Urothelium cell line (cell line): ENCODE measurements around the gene FAM114A1.
A peak's percentile ranks its signal among the peaks of the same experiment; 100 is the strongest.
"Not testable (repeated sequence)": the region's sequence is repeated elsewhere in the genome, so short reads cannot be mapped to it uniquely, and the experiment has no call there.

Experiments
- DNase-seq: peaks from one replicate; pipeline ENCODE4 v3.0.0; 2011; ENCODE audit warnings: low spot score, mixed read lengths
- FAIRE-seq: peaks from 2 replicates; lab custom pipeline; 2011; peaks lifted over from hg19 to GRCh38; lab: Jason Lieb, UNC

The FAM114A1 gene

DNA sequence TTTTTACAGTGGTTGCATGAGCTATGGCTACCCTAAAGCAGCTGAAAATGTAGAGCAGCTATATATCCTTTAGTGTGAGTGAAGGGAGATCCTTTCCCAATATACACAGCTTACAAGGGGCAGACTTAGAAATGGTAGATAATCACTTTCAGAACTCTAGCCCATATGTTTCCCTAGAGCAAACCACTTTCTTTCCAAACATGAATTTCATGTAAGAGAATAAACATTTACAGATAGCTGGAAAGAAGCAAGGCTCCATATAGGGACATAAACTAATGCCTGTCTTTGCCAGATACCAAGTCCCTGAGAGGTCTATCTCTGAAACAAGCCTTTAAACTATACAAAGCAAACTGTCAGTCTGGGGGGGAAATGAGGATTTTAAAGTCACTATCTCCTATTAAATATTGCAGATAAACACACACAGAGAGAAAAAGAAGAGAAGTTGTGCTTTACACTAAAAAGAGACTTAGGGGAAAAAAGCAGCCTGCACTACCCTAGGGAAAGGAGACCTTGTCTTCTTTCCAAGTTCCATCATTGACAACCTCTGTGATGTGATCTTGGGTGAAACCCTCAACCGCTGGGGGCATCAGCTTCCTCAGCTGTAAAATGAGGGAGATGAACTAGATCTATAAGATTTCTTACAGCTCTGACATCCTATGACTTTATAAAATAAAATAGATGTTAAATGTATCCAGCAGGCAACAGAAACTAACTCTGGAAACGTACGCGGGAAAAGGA is 91.0 kb downstream of the FAM114A1 start:
- DNase-seq, result no peak
- no peak for FAIRE-seq

DNA sequence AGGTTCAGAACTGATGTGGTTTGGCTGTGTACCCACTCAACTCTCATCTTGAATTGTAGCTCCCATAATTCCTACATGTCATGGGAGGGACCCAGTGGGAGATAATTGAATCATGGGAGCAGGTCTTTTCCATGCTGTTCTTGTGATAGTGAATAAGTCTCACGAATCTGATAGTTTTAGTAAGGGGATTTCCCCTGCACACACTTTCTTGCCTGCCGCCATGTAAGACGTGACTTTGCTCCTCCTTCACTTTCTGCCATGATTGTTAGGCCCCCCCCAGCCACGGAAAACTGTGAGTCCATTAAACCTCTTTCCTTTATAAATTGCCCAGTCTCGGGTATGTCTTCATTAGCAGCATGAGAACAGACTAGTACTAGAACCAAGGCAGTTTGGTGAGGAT is 91.6 kb downstream of the FAM114A1 start:
- peak; percentile 48 for FAIRE-seq
- not testable (repeated sequence) for DNase-seq

DNA sequence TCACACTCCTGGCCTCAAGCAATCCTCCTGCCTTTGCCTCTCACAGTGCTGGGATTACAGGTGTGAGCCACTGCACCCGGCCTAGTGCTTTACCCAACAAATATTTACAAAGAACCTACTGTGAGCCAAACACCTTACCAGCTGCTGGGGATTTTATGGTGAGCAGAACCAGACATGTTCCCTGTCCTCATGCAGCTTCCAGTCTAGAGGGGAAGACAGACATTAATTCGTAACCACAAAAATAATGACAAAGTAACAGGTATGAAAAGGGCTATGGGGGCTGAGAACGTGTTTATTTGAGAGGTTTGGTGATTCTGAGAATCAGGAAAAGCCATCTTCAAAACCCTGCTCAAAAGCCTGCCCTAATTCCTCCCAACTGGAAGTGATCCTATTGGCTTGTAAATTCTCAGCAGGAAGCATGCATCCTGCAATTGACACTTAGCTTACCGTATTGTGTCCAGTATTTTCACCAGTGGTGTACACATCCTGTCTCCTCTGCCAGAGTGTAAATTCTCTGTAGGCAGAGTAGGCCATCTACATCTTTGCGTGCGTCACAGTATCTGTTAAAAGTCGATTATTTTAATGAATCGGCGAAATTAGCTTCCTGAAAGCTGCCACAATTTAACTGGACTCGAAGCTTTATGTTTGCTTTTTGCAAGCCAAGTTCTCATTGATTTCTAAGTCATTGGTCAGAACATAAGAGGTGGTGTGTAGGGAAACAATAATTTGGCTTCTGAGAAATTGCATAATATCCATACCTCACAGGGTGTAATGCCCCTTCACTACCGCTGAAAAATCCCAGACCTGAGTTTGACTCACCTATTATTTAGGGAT is 97.6 kb downstream of the FAM114A1 start:
- FAIRE-seq (no peak), DNase-seq (no peak)

DNA sequence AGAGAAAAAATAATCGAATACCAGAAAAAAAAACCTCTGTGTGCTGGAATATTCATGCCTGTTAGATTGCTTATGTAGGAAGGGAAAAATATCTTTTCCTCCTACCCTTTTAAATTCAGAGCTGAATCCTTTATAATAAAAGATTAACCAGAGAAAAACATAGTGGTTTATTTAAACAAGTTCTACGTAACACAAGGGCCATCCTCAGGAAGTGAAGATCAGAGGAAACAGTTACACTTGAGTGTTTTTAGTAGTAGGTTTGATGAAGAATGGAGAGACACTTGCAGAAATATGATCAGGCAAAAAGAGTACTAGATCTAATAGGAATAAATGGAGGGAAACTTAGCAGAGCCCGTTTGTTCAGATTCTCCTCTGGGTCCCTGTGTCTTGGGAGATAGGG is 98.3 kb downstream of the FAM114A1 start:
- FAIRE-seq, result no peak
- DNase-seq, result no peak

DNA sequence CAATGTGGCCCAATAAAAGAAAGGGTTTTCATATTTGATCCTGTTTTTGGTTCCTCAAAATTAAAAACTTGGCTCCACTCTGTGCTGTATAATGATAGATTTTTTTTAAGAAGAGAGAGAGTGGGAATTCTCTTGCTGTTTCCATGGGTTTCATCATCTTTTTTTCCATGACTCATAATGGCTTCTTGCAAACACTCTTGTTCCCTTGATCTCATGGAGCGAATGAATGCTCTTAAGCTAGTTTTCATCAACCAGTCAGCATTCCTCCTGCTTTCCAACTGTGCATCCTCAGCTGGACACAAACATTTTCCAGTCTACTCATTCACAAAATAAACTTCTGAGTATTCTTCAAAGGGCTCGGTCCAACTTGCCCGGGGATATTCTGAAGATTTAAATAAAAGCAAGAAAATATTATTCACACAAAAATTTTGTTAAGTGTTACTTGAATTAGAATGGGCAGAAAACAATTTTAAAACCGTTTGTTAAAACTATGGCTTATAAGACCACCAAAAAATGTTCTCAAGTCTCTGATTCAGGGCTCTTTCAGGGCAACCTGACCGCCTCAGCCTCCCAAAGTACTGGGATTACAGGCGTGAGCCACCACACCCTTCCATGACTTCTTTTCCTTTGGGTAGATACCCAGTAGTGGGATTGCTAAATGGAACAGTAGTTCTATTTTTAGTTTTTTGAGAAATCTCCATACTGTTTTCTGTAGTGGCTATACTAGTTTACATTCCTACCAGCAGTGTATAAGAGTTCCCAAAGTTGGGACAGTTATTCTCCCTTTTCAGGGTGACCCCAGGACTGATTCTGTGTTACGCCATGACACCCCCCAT is 99.9 kb downstream of the FAM114A1 start:
- DNase-seq (peak; percentile 43), FAIRE-seq (peak; percentile 27)

DNA sequence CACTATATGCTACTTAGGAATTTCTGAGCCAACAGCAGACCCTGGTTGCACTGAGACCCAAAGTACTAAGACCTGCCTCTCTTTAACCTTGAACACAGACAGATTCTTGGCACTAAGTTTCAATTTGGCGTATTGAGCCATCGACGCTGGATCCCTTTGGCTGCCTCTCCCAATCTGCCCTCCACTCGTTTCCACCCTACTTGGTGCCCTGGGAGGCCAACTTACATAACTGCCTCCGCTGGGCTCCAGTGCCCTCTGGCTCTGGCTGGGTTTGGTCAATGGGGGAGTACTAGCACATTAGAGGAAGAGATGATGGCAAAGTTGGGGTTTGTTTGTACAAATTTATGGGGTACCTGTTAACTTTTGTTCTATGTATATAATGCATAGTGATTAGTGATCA is 101.1 kb downstream of the FAM114A1 start:
- DNase-seq (no peak), FAIRE-seq (no peak)

DNA sequence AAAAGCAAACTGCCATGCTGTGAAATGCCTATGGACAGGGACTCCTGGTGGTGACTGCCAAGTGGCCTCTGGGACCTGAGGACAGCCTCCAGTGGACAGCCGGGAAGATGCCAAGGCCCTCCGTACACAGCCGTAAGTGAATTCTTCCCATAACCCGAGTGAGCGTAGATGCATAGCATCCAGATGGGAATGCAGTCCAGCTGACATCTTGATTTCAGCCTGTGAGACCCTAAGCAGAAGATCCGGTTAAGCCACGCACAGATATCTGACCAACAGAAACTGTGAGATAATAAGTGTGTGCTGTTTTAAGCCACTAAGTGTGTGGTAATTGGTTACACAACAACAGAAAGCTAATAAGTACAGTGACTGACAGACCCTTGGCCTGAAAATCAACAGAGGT is 108.7 kb downstream of the FAM114A1 start:
- no peak for DNase-seq
- FAIRE-seq, result no peak

DNA sequence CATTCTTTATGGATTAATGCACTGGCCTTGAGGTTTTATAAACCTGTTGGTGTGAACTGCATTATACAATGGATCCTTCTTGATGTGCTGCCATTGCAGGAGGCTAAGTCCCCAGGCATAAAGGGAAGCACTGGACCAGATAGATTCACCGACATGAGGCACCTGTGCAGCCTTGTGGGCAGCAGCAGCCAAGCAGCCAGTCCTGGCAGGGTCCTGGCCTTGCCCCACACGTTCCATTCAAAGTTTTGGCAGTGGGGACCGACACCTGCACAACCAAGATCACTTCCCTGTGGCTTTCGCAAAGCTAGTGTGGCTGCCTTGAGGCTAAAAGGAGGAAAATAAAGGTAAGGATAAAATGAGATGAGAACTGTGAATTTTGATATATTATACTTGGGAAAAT is 111.5 kb downstream of the FAM114A1 start:
- FAIRE-seq (no peak), DNase-seq (no peak)

DNA sequence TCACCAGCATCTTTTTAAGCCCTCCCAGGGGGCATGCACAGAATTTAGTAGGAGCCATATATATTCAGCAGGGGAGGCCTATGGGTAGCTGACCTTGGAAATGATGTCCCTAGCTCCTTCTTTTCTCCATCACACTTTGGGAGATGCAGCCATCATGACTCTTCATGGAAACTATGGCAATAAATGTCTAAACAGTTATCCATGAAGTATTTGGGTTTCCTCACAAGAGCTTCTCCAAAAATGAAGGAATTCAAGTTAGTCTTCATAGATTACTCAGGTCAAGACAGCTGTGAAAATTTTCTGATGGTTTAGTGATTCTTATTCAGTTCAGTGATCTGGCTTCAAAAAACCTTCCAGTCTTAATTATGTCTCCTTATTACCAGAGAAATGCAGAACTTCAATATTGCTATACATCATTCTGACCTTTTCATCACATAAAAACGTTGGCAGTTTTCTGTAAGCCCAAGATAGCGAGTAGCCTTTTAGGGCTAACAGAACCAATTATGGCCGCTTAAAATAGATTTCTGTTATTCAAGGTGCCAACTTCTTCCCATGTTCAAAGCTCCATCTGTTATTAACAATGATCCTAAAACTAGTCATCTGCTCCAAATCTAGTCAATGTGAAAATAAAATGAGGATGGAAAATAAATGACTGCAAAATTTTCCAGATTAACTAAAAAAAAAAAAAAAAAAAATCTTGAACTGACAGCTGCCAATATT is 112.1 kb downstream of the FAM114A1 start:
- DNase-seq (no peak), FAIRE-seq (no peak)

DNA sequence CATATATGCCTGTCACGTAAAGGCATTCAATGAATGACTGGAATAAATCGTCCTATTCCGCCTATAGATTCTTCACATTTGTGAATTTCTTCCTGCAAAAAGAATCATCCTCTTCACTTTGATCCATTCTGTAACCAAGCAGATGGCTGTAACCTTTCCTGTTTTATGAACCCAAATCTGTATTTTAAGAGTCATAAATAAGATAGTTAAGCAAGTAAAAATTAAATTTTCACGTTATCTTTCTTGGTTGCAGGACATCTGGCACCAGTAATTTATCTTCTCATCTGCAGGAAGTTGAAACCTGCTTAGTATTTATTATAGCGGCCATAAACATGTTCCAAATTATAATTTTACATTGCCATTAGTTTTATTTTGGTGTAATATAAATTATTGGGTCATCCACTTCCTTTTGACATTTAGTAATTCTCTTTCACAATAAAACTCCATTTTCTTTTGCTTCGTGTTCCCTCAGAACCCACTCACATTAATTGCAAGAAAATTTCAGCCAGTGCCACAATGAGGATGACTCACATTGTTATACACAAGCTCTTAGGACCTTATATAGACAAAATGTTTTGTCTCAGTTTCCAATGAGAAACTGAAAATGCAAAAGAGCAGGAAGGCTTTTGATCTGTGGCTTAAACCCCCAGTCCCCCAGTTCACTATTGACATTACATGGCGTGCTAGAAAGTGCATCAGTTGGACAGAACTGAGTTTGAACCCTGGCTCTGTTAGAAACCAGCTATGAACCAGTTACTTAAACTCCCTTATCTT is 113.5 kb downstream of the FAM114A1 start:
- FAIRE-seq, result no peak
- DNase-seq, result no peak

DNA sequence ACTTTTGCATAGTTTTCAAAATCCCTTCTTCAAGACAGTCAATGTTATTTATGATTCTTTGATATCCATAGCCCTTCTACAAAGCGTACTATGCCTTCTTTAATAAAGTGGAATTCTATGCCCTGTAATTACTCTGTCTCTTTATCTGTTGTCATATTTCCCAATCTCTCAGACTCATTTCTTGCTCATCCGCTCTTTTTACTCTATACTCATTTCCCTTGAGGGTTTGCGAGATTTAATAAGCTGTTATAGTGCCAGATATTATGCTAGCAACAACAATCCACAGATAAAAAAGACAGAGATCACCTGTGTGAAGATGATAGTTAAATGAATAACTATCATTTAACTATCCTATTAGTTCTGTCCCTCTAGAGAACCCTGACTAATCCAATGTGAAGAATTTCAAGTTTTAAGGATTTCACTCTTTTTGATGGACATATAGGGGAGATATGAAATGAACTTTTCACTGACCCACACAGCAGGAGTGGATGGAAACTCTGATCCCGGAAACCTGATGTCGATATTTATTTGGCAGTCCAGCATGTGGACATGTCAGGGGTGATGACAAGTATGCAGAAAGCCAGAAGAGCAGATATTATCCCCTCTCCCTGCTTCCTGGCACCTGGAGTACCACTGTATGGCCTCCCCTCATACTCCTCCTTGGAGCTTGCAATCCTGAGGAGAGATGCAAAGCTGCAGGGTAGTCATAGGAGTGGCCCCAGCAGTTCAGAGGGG is 114.9 kb downstream of the FAM114A1 start:
- DNase-seq (no peak), FAIRE-seq (no peak)

DNA sequence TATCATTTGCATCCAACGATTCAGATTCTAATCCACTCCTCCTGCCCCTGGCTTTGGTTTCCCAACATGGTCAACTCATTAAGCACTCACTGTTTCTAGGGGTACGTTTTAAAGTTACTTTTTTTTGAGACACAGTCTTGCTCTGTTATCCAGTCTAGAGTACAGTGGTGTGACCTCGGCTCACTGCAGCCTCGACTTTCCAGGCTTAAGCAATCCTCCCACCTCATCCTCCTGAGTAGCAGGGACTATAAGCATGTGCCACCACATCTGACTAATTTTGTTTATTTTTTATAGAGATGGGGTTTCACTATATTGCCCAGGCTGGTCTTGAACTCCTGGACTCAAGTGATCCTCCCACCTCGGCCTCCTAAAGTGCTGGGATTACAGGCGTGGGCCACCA is 115.7 kb downstream of the FAM114A1 start:
- FAIRE-seq, result no peak

DNA sequence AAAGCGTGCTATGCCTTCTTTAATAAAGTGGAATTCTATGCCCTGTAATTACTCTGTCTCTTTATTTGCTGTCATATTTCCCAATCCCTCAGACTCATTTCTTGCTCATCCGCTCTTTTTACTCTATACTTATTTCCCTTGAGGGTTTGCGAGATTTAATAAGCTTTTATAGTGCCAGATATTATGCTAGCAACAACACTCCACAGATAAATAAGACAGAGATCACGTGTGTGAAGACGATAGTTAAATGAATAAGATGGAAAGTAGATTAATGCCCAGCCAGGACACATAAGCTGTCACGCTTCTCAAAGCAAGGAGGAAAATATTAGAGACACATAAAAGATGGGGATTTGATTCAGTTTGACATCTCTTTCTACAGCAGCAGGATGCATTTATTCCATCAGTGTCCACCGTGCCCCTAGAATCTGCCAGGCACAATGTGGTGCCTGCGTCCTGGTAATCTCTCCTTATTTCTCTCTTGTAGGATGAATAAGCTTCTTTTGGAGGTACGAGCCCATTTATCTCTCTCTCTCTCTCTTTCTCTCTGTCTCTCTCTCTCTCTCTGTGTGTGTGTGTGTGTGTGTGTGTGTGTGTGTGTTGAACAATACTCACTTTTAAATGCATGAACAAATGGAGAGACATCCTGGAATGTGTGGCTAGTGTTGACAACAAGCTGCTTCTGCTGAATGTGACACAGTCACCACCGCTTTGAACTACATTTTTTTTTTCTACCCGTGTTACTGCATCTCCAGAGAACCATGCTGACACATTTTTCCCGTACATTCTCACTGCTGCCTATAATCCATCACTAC is 116.4 kb downstream of the FAM114A1 start:
- FAIRE-seq (no peak), DNase-seq (no peak)

More for the DNA sequence above, 115.7 kb downstream of the FAM114A1 start:
- DNase-seq, result no peak

DNA sequence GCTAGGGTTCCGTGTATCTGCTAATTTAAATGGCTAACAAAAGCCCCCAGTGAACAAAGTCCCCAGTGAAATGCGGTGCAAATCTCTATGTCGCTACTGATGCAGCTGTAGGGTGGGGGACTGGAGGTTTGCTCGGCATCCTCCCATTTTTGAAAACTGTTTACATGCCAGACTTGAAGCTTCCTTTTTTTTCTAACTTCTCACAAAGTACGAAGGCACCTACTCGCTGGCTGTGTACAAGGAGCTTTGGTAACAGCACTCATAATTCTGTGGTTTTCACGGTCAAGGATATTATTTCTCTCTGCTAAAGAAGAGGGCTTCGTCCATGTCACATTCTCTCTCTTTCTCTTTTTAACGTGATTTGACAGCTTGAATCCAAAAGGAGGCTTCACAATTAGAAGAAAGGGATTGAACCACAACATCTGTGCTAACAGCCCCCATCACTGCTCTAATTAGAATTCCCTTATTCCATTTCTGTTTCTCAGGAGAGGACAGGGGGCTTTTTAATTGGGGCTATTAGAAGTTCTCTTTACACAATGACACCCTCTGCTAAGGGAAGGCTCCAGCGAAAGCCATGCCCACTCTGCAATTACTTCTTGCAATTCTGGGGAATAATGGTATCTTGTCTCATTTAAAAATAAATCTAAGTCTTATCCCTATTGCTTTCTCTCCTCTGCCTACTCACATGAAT is 117.9 kb downstream of the FAM114A1 start:
- FAIRE-seq (no peak), DNase-seq (no peak)

DNA sequence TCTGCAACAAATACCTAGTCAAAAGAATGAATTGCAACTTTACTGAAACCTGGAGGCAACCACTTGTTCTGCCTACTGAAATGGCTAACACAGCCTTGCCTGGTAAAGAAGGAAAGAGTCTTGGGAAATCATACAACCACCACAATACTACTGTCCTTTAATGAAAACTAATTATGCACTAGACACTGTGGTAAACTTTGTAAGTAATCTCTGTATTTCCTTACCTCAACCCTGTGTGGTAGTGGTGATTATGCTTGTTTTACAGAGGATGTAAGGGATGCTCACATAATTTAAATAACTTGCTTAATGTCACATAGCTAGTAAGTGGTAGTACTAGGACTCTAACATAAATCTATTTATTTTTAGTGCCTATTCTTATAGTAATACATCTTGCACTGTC is 119.9 kb downstream of the FAM114A1 start:
- DNase-seq, result no peak
- FAIRE-seq, result no peak

DNA sequence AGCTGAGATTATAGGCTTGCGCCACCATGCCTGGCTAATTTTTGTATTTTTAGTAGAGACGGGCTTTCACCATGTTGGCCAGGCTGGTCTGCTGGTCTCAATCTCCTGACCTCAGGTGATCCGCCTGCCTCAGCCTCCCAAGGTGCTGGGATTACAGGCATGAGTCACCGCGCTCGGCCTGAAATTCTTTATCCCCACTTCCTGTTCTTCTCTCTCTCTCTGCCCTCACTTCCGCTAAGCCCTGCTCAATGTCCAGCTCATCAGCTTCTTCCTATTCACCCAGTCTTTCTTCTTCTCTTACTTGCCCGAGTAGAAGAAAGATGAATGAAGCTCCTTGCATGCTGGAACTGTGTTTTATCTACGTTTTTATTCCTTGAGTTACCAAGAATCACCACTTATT is 120.7 kb downstream of the FAM114A1 start:
- FAIRE-seq, result not testable (repeated sequence)
- DNase-seq, result peak; percentile 51

DNA sequence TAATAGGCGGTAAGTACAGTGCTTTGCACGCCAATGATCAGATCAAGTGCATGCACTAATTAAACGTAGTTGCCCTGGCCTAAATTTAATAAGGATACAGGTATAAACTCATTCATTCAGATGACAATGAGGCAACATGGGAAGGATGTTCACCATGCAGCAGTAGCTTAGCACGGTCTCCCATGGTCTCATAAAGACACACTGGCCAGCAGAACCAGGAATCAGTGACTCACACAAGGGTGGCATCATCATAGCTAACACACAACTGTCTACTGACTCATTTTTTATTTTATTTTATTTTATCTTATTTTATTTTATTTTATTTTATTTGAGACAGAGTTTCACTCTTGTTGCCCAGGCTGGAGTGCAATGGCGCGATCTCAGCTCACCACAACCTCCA is 121.9 kb downstream of the FAM114A1 start:
- FAIRE-seq, result no peak
- no peak for DNase-seq

DNA sequence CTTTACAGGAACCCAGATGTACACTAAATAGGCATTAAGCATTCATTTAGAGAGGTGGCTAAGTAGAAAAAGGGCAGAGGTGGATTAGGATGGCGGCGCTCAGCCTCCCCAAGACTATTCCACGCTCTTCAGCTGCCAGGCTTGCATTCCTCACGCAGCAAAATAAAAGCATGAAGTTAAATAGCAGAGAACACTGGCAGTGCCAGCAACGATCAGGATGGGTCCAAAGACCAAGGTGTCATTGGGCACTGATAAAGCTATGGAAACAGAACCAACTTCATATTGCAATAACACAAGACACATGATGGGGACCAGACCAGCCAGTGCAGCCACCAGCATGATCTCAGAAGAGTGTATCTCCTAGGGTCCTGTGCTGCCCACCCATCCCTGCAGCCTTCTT is 122.6 kb downstream of the FAM114A1 start:
- no peak for DNase-seq
- FAIRE-seq, result no peak
